ENCODE data around the gene FRMD4B.
A peak's percentile ranks its signal among the peaks of the same experiment; 100 is the strongest.

Gene FRMD4B

DNA sequence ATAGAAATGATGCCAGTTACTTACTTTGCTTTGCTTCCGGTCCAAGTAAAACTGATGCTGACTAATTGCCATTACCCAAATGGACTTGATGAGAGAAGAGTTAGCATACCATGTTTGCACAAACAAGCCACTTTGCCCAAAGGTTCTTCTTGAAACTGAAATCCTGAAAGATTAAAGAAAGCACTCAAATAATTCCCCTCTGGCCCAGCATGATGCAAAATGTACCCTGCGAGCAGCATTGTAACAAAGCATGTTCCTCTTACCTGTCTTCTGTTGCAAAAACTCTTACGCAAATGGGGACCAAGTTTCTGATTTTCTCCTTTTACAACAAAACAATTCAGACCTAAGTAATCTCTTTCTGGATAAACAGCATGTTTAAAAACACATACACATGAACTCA lies 189.0 kb downstream of the FRMD4B start:
- DNase-seq (ENCODE audit: low read depth): peak; percentile 44
- TF ChIP-seq, protein P1, sequence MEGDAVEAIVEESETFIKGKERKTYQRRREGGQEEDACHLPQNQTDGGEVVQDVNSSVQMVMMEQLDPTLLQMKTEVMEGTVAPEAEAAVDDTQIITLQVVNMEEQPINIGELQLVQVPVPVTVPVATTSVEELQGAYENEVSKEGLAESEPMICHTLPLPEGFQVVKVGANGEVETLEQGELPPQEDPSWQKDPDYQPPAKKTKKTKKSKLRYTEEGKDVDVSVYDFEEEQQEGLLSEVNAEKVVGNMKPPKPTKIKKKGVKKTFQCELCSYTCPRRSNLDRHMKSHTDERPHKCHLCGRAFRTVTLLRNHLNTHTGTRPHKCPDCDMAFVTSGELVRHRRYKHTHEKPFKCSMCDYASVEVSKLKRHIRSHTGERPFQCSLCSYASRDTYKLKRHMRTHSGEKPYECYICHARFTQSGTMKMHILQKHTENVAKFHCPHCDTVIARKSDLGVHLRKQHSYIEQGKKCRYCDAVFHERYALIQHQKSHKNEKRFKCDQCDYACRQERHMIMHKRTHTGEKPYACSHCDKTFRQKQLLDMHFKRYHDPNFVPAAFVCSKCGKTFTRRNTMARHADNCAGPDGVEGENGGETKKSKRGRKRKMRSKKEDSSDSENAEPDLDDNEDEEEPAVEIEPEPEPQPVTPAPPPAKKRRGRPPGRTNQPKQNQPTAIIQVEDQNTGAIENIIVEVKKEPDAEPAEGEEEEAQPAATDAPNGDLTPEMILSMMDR (IDR thresholded peaks at IDR 0.05; ENCODE audit: insufficient read depth, low read depth, low read length, missing control alignments): no peak

GRCh38 chr3:69194431-69195165 lies 191.3 kb downstream of the FRMD4B start:
- no peak overlapping the region for H3K4me3 ChIP-seq (ENCODE audit: low read length)
- TF ChIP-seq, protein P1 (IDR thresholded peaks at IDR 0.05; ENCODE audit: insufficient read depth, low read depth, low read length, missing control alignments): no peak
- no peak for DNase-seq (ENCODE audit: low read depth)

More for the DNA sequence above, 189.0 kb downstream of the FRMD4B start:
- no peak overlapping the region for H3K4me3 ChIP-seq (ENCODE audit: low read length)

DNA sequence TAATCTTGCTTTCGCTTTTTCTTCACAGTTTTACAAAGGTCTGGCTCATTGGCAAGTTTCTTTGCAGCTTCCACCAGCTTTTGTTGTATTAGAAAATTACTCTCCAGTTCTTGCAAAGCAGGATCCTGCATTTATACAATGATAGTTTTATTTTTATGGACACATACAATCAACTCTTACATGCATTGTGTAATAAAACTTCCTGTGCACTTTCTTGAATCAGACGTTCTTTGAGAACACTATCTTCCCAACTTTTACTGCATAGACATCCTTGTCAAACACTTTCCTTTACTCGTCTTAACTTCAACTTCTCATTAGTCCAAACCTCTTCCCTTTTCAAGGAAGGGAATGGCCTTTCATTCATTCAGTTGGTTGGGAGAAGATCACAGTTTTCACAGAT lies 192.1 kb downstream of the FRMD4B start:
- no peak overlapping the region for H3K4me3 ChIP-seq (ENCODE audit: low read length)
- no peak for DNase-seq (ENCODE audit: low read depth)
- TF ChIP-seq, protein P1 (IDR thresholded peaks at IDR 0.05; ENCODE audit: insufficient read depth, low read depth, low read length, missing control alignments): no peak

DNA sequence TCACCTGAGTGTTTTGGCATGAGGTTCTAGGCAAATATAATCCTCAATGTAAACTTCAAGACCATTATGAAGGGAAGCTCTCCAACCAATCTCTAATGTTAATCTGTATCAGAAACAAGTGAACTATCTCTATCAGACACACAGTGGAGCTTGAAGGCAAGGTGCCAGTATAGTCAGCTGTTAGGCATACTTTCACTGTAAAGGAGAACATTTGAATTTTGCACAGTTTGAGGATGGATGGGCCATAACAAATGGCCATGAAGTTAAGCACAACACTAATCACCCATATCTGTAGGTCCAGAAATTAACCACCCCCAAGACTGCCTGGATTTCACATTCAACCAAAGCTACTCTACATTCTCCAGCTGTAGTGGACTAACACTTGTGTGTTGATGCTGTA lies 194.4 kb downstream of the FRMD4B start:
- no peak for DNase-seq (ENCODE audit: low read depth)
- TF ChIP-seq, protein P1 (IDR thresholded peaks at IDR 0.05; ENCODE audit: insufficient read depth, low read depth, low read length, missing control alignments): no peak
- no peak overlapping the region for H3K4me3 ChIP-seq (ENCODE audit: low read length)

DNA sequence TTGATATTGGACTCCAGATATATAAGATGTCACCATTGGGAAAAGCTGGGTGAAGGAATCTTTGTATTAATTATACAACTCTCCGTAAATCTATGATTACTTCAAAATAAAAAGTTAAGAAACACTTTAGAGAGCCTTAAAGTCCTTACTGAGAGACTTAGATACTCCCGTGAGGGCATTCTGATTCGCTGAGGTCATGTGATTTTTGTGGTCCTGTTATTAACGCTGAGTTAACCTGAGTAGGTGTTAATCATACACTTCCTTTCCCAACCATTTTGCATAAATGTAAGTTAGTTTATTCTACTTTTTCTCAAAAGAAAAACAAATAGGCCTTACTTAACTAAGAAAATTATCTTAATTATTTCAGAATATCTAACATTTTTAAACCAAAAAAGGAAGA lies 196.4 kb downstream of the FRMD4B start:
- H3K4me3 ChIP-seq (ENCODE audit: low read length): no peak overlapping the region
- TF ChIP-seq, protein P1 (IDR thresholded peaks at IDR 0.05; ENCODE audit: insufficient read depth, low read depth, low read length, missing control alignments): no peak
- peak; percentile 39 for DNase-seq (ENCODE audit: low read depth)

- TF ChIP-seq, protein P1 (IDR thresholded peaks at IDR 0.05; ENCODE audit: insufficient read depth, low read depth, low read length, missing control alignments): no peak
- no peak for DNase-seq (ENCODE audit: low read depth)
- no peak overlapping the region for H3K4me3 ChIP-seq (ENCODE audit: low read length)
Measured at GRCh38 chr3:69186575-69187093, 199.3 kb downstream of the FRMD4B start.

Measured in epithelial cell of esophagus (primary cell).